GDM1 (cell line): Measurements from ENCODE around the gene AP4M1.
A peak's percentile ranks its signal among the peaks of the same experiment; 100 is the strongest.
"Not testable (repeated sequence)": the region's sequence is repeated elsewhere in the genome, so short reads cannot be mapped to it uniquely, and the experiment has no call there.

Experiments used
- DNase-seq: peaks from one replicate; lab custom pipeline; 2025; lab: John Stamatoyannopoulos, UW

The AP4M1 gene

GRCh38 chr7:100109521-100110163 is 8.2 kb downstream of the AP4M1 start:
- DNase-seq = no peak

GRCh38 chr7:100111156-100111555 is 9.7 kb downstream of the AP4M1 start:
- DNase-seq = no peak

- no peak for DNase-seq
These were observed 10.5 kb downstream of the AP4M1 start for GRCh38 chr7:100111914-100112313.

GRCh38 chr7:100115026-100115425 is 13.6 kb downstream of the AP4M1 start:
- no peak for DNase-seq

GRCh38 chr7:100118388-100119071 is 17.1 kb downstream of the AP4M1 start:
- no peak for DNase-seq

GRCh38 chr7:100119072-100119969 is 17.9 kb downstream of the AP4M1 start, which contains the start of the genes CNPY4 and TAF6:
Gene CNPY4, plus strand, starts transcription at chr7:100119634. Its CDS starts 111 bp downstream, at chr7:100119745.
Gene TAF6, minus strand, starts transcription at chr7:100119358. Its CDS starts 5,149 bp downstream, at chr7:100114209.
- DNase-seq = peak; percentile 86

GRCh38 chr7:100119970-100120732 is 18.7 kb downstream of the AP4M1 start:
- DNase-seq = no peak

GRCh38 chr7:100120733-100121036 is 19.2 kb downstream of the AP4M1 start:
- no peak for DNase-seq

- no peak for DNase-seq
These were observed 20.6 kb downstream of the AP4M1 start for GRCh38 chr7:100122067-100122466.

- no peak for DNase-seq
These were observed 21.1 kb downstream of the AP4M1 start for GRCh38 chr7:100122568-100122967.

GRCh38 chr7:100124301-100125230 is 23.1 kb downstream of the AP4M1 start:
- DNase-seq = no peak

GRCh38 chr7:100126239-100126930 is 24.9 kb downstream of the AP4M1 start:
- no peak for DNase-seq

- peak; percentile 85 for DNase-seq
These were observed 25.8 kb downstream of the AP4M1 start, which contains the start of gene MBLAC1 for GRCh38 chr7:100126931-100127865. Gene MBLAC1, plus strand, starts transcription at chr7:100126967. Its CDS starts 429 bp downstream, at chr7:100127396.

- DNase-seq = no peak
These were observed 26.6 kb downstream of the AP4M1 start for GRCh38 chr7:100127866-100128636.

- no peak for DNase-seq
These were observed 27.2 kb downstream of the AP4M1 start for GRCh38 chr7:100128637-100128963.

- DNase-seq = not testable (repeated sequence)
These were observed 28.8 kb downstream of the AP4M1 start for GRCh38 chr7:100130220-100130607.

- peak; percentile 50 for DNase-seq
These were observed 29.4 kb downstream of the AP4M1 start for GRCh38 chr7:100130608-100131453.
